Heart left ventricle (tissue), 13 donors: ENCODE measurements around the gene CIPC.

Experiments
- POLR2A ChIP-seq, 2 donors: fragments of 450-650 bp; IDR thresholded peaks; one replicate each; pipeline ENCODE4 v1.6.1; 2017; ENCODE audit warnings: antibody characterized with exemption in 2 of 2, mild to moderate bottlenecking in 2 of 2, moderate library complexity in 2 of 2
- TF ChIP-seq, protein P1 (sequence below), 12 donors: fragments of 200-600 bp; sonication (generic) in 4 of 12; IDR thresholded peaks; one replicate each; pipeline versions ENCODE4 v1.5.0 to v1.8.0; 2018 to 2022; ENCODE audit warnings: antibody characterized with exemption in 12 of 12, mild to moderate bottlenecking in 5 of 12
- donor health status: ischemic (EF 13 %, LVEDD 7.1; RV severe dilation, severe dysfunction).
- donor health status: DM: no; HTN: yes; CAD: no.
- donor health status: DM: no; HTN: no; CAD: no.
- donor health status: ischemic (EF 25% LVEDD 6.9; RV normal size, moderate dysfunction).
- donor health status: ischemic (EF 25% LVEDD 5.7; RV mildly dilated, moderate dysfunction).
- donor health status: ischemic (EF 35%, LVEDD 5.7; RV mildly dilated, moderate dysfunction).
- donor health status: nonischemic (EF 11% LVEDD 7.7; RV severe dilation, severe dysfunction).
- donor health status: DM: yes; HTN: yes; CAD: no.
- donor health status: PGD.
- donor health status: ischemic (EF 29% LVEDD 5.4; RV normal size, mild dysfunction).
- donor health status: nonischemic (EF 23%, LVEDD 6.1; RV moderate dilation, normal function).

- TF ChIP-seq, protein P1, sequence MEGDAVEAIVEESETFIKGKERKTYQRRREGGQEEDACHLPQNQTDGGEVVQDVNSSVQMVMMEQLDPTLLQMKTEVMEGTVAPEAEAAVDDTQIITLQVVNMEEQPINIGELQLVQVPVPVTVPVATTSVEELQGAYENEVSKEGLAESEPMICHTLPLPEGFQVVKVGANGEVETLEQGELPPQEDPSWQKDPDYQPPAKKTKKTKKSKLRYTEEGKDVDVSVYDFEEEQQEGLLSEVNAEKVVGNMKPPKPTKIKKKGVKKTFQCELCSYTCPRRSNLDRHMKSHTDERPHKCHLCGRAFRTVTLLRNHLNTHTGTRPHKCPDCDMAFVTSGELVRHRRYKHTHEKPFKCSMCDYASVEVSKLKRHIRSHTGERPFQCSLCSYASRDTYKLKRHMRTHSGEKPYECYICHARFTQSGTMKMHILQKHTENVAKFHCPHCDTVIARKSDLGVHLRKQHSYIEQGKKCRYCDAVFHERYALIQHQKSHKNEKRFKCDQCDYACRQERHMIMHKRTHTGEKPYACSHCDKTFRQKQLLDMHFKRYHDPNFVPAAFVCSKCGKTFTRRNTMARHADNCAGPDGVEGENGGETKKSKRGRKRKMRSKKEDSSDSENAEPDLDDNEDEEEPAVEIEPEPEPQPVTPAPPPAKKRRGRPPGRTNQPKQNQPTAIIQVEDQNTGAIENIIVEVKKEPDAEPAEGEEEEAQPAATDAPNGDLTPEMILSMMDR (IDR thresholded peaks at IDR 0.05): no peak
- TF ChIP-seq POLR2A (IDR thresholded peaks at IDR 0.05): no peak
Observed at GRCh38 chr14:77157740-77158139, 59.7 kb downstream of the CIPC start.
